CD4-positive, alpha-beta T cell treated with Interleukin-6 at 100 ng/mL for 8 hours (primary cell): ENCODE measurements around the gene PLEKHA3.
"Not testable (repeated sequence)": the region's sequence is repeated elsewhere in the genome, so short reads cannot be mapped to it uniquely, and the experiment has no call there.

Experiments used
- DNase-seq: peaks from one replicate; pipeline ENCODE4 v3.0.0-alpha.2; 2020; ENCODE audit warnings: mixed read lengths, low spot score

PLEKHA3 gene

GRCh38 chr2:178480227-178481181 is at the start of gene PLEKHA3:
Gene PLEKHA3, plus strand, starts transcription at chr2:178480457. Its CDS starts 413 bp downstream, at chr2:178480870.
- peak; percentile 76 for DNase-seq

DNA sequence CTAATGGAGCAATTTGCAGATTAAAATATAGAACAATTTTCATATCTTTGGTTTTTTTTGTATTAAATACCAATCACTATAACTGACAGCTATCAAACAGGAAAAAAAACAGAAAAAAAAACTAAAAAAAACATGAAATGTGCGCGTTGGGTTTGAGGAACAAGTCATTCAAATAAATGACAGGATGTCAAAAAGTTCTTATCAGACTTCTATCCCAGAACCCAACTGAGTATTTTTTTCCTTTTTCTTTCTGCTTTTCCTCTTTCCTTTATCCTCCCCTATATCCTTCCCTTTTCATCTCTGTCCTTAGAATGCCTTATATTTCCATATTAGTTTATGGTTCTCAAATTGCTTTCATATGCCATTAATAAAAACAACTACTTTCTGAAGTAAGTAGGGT is 43.6 kb upstream of the PLEKHA3 start:
- DNase-seq: no peak

- DNase-seq: no peak
Measured at GRCh38 chr2:178441426-178441825, 38.8 kb upstream of the PLEKHA3 start.

GRCh38 chr2:178448968-178449661 is 31.1 kb upstream of the PLEKHA3 start:
- no peak for DNase-seq

DNA sequence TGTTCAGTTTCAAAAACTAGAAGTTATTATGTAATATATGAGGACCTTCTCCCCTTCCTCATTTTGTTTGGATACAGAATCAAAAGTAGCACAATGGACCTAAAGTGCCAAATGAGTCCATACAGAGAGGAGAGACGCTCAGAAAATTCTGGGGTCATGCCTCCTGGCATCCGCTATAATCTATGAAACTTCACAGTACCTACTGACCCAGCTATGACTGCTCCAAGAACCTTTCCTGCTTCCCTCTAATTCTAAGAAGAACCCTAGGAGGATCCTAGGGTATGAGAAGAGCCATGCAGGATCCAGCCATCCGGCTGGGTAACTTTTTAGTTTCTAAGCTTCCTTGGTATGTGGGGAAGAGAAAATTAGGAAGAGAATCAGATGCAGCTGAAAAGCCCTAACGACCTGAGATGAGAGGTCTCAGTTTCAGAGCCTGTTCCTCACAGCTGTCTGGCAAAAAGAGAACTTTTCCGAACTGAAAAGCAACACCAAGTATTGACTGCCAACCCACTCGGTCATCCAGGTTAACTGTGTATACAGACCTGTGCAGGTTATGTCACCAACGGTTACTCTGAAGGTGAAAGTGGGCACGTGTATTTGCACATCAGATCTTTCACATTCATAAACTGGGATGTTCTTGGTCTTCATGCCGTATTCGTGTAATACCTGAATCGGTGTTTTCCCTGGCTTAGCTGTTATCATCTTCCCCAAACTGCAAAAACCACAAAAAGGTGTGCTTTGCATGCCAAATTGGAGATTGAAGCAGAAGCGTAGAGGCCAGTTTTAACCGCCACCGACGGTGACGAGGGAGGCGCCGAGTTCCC is 30.3 kb upstream of the PLEKHA3 start:
- no peak for DNase-seq

DNA sequence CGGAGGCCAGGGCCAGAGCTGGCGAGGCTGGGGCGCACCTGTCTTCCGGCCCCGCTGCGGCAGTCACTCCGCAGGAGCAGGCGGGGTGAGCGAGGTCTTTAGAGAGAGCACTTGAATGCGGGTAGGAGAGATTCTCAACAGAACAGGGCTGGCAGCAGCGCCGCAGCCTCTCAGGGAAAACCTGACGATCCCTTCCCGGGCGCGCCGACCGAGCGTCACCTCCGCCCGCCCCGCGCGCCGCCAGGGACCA is 29.8 kb upstream of the PLEKHA3 start:
- DNase-seq: no peak

- DNase-seq: peak; percentile 96
Measured at GRCh38 chr2:178450774-178451525, 29.3 kb upstream of the PLEKHA3 start, which contains the start of the genes PJVK and PRKRA. Gene PJVK, plus strand, starts transcription at chr2:178451378. Its CDS starts 2,032 bp downstream, at chr2:178453410. Gene PRKRA, minus strand, starts transcription at chr2:178451175. Its CDS starts 145 bp downstream, at chr2:178451030.

DNA sequence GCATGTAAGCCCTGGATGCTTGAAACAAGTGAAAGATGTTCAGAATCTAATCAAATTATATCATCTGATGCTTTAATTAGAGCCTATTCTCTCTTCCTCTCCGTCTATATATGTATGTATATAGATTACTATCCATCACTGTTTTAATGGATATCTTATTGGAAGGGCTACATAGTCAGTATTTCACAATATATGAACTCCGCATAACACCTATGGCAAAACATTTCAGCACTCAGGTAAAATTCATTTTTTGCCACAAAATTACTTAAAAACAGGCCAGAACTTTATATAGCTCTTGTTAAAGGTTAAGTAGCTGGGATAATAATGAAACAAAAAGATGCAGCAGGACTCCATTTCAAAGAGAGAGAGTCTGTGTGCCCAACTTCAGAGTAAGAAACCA is 27.9 kb upstream of the PLEKHA3 start:
- DNase-seq: no peak

DNA sequence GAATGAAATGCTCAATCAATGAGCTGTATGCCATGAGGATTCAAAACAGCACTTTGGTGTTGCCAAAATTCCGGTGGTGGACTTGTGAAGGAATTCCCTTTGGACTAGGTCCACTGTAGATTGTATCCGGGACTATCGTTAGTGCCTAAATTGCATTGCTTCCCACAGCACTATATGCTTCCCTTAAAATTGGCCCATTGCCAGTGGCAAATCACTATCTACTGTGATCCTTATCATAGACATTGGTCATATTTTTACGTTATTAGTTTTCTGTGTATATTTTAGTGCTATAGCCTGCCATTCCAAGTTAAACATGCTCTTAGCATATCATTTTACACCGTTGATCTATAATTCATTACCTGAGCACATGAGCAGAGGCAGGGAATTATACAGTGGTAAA is 27.4 kb upstream of the PLEKHA3 start:
- DNase-seq: no peak

DNA sequence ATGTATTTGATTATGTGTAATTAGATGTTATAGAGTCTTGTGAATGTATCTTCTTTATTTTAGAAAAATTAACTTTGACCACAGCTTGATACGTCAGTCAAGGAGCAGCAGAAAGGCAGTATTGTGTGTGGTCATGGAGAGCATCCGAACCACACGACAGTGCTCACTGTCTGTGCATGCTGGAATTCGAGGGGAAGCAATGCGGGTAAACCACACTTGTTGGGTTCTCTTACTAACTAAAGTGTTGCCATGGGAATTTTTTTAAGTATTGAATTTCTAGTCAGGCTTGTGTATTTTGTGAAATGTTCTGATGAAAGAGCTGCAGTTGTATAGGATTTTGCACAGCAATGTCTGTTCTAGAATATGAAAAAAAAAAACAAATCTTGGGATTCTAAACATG is 24.3 kb upstream of the PLEKHA3 start:
- no peak for DNase-seq

DNA sequence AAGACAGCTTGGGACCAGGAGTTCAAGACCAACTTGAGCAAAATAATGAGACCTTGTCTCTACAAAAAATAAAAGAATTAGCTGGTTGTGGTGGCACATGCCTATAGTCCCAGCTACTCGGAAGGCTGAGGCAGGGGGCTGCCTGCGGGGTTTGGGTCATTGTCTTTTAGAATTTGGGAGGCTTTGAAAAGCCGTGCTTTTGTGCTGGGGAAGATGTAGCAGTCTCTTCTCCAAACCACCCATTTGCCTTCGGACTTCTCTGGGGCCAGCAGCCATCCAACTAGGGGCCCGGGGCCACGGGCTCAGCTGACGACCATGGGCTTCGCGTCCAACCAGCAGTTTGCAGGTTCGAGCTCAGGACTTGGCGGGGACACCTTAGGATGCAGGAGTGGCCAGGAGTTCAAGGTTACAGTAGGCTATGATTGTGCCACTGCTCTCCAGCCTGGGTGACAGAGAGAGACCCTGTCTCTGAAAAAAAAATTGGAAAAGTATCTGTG is 22.8 kb upstream of the PLEKHA3 start:
- no peak for DNase-seq

DNA sequence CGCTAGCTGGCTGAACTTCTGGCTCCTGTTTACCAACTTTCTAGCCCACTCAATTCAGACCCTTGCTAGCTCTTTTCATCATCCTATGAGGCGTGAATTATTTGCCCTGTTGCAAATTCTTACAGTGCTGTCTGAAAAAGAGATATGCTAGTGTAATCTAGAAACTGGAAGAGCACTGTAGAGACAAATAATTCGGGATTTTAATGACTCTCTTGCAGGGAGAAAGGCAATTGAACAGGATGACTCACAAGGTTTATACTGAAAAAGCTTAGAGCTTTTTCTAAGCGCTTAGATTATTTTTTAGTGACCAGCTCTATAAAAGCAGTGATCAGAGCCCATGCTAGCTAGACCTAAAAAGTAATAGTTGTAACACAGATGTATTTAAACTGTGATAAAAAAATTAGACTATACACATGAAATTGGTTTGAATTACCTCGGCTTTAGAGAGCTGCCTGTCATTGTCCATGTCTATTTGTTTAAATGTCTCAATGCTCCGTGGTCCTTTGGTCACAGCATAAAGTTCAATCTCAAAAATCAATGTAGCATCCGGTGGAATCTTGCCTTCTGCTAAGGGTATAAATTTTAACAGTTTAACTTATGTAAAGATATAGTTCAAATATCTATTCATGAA is 10.9 kb upstream of the PLEKHA3 start:
- no peak for DNase-seq

GRCh38 chr2:178471313-178471712 is 8.9 kb upstream of the PLEKHA3 start:
- not testable (repeated sequence) for DNase-seq

- no peak for DNase-seq
Measured at GRCh38 chr2:178473373-178473772, 6.9 kb upstream of the PLEKHA3 start.

DNA sequence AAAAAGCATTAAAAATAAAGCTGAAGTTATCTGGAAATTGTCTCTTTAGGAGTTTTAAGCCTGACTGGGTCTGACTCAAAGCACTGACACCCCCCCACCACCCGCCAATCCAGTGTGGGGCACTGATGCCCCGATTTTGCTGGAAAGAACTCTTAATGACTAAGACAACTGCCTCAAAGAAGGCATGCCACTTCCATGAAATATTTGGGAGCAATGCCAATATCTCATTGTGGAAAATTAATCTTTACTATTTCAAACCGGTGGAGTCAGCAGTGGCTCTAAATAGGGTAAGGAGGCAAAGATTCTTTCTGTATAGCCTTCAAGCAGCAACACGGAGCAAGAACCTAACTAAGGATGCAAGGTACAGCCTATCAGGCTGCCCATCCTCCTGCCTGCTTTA is 6.3 kb upstream of the PLEKHA3 start:
- DNase-seq: no peak

- DNase-seq: no peak
Measured at GRCh38 chr2:178474560-178474959, 5.7 kb upstream of the PLEKHA3 start.

DNA sequence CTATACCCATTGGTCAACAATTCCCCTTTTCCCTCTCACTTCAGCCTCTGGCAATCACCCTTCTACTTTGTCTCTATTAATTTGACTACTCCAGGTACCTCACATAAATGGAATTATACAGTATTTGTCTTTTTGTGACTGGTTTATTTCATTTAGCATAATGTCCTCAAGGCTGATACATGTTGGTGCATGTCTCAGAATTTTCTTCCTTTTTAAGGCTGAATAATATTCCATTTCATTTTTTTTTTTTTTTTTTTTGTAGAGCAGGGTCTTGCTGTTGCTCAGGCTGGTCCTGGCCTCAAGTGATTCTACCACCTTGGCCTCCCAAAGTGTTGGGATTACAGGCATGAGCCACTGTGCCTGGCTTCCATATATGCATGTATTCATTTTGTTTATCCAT is 3.8 kb upstream of the PLEKHA3 start:
- no peak for DNase-seq

DNA sequence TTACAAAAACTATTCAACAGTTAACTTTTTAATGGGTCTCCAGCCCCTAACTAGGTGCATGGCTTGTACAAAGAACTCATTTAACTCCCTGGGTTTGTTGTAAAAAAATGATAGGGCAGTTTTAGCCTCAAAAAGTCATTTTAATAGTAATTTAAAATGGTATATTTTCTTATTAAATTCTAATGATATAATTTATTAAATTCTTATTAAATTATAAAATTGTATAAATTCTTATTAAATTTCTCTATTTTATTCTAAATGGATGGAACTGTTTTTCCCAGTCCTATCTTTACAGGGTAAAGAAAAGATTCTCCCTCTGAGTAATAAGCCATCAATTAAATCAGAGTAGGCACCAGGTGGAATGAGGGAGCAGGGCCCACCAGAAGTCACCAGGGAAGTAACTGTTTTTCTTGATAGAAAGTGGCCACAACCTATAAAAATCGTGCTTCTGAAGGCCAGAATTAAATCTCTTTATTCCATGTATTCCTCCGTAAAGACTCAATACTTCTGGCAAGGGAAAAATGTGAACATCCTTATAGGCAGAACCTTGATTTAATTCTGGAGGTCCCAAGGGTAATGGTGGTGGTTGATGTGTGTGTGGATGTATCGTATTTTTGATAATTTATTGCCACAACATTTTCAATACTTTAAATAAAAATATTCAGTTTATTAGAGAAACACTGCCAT is 2.7 kb upstream of the PLEKHA3 start:
- no peak for DNase-seq

GRCh38 chr2:178478130-178478438 is 2.2 kb upstream of the PLEKHA3 start:
- DNase-seq: no peak

GRCh38 chr2:178478439-178479274 is 1.6 kb upstream of the PLEKHA3 start, which contains the start of gene FKBP7:
Gene FKBP7, minus strand, starts transcription at chr2:178478600. Its CDS starts 101 bp downstream, at chr2:178478499.
- DNase-seq: peak; percentile 81
